Fibroblast of upper back skin (primary cell): ENCODE data around the gene SH3BGRL.

Experiments used
- DNase-seq: peaks from one replicate; pipeline ENCODE4 v3.0.0-alpha.2; 2013

The SH3BGRL gene

DNA sequence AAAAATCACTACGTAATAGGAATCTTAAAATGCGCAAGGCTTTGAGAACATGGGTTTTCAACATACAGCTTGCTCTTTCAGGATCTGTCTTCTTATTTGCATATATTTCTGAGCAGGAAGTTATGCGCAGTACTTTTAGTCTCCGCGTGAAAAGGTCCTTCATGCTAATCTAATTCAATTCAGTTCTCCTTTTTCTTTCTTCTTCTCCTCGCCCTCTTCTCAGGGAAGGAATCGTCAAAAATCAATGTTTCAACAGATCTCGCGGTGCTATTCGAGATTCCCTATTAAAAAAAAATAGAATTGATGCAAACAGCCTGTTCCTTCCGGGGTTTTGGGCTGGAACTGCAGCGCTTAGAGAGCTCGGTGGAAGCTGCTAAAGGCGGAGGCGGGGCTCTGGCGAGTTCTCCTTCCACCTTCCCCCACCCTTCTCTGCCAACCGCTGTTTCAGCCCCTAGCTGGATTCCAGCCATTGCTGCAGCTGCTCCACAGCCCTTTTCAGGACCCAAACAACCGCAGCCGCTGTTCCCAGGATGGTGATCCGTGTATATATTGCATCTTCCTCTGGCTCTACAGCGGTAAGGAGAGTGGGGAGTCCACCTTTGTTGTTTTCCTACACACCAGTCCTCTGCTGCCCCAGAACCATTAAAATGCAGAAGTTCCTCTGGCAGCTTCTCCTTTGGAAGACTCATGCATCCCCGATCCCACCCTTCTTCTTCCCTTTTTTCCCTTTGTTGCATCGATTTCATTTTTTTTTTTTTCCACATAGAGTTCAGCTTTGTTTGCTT lies at the start of gene SH3BGRL, which contains the start of gene HMGN5:
Gene SH3BGRL (plus strand): TSS at position 432 of the 785 bp plus-strand sequence. CDS start 99 bp downstream, at position 531.
Gene HMGN5 (minus strand): TSS at position 243 of the 785 bp plus-strand sequence. CDS start 80,364 bp downstream, outside the sequence.
- DNase-seq = peak; percentile 92

DNA sequence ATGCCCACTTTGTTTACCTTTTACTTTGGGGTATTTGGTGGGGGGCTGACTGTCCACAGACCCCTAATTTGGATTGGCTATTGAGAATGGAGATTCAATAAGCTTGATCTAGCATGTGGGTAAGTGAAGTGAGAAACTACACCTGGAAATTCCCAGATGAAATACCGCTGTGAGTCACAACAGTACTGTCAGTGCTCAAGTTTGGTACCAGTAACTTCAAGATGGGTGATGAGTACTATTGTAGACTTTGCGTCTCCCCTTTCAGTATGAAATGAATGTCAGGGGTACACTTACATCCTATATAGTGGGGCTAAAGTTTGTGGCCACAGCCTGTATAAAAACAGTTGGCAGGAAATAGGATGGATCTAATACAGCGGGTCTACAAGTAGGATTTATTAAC lies 33.5 kb upstream of the SH3BGRL start:
- no peak for DNase-seq

DNA sequence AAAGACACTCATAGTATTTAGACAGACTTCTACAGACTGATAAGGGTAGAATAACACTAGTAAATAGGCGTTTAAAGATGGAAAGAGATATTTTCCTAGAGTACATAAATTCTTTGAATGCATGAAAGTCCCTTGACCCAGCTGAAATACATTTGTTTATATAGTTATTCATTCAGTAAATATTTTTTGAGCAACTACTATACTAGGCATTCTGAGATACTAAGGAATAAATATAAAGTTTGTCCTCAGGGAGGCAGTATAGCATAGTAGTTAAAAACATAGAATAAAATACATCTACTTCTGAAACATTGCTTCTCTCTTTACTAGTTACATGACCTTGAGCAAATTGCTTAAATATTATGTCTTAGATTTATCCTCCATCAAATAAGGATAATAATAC lies 27.6 kb upstream of the SH3BGRL start:
- peak; percentile 10 for DNase-seq

DNA sequence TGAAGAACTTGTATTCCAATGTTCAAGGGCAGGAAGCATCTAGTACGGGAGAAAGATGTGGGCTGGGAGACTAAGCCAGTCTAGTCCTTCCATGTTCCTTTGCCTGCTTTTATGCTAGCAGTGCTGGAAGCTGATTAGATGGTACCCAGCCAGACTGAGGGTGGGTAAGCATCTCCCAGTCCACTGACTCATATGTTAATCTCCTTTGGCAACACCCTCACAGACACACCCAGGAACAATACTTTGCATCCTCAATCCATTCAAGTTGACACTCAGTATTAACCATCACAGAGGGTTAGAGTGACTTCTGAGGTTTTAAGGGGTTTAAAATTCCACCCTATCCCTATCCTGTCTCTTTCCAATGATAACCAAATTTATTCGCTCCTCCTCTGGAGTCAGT lies 6.6 kb upstream of the SH3BGRL start:
- no peak for DNase-seq

DNA sequence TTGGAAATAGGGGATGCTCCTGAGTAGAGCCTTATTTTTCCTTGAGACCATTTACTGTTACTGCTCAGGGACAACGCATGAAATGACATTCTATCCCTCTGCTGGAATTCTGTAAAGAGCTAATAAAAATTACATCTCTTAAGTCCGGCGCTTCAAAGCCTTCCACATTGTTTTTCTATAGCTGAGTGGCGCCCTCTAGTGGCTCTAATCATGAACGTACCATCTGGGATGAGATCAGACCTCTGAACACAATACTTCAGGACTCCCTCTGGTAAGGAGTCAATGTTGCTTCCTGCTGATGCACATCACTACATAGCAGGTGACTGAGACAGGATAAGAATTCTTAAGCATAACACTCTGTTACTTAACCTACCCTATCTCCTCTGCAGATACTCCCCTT lies 6.2 kb upstream of the SH3BGRL start:
- DNase-seq = peak; percentile 49

DNA sequence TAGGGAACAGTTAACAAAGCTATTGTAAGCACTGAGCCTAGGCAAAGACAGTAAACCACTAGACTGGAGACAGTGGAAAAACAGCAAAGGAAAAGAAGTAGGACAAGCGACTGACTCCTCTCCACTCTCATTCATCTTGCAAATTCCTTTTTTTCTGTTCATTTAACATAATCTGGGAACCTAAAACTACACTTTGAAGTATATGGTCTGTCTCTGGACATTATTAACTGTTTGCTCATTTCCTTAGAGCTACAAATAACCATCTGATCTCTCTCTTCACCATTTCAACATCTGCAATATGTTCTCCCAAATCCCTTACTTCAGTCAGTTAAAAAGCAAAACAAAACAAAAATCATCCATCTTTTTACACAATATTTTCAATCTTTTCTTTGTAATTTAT lies 831 bp upstream of the SH3BGRL start:
- DNase-seq = no peak

DNA sequence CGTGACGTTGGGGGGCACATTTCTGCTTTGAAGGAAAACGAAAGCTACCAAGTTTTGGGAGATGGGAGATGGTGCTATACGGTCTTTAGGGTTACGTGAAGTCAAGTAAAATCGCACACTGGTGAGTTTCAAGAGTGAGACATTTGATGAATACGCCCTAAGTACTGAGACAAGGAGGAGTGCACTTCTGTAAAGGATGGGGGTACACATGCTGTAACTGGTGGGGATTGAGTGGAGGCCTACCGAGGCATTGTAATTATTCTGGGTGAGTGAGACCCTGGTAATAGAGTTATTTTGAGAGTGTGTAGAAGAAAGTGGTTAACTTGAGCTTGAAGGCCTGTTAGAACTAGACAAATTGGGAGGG lies 536 bp downstream of the SH3BGRL start:
- DNase-seq = peak; percentile 11

DNA sequence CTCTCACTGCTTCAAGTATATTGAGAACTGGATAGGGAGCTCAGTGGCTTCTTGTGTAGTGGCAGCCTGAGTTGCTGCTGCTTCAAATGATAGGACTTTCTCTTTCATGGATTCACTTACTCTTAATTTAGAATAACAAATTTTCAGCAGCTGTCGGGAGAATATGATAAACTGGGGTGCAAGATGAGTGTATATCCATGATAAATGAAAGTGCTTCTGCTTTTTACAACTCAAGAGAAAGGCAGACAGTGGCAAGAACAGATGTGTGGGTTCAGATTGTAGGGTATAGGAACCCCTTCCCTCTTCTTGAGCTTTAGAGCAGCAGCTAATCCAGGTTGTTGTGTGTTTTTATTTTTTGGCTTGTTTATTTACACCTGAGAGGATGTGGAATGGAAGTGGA lies 1.0 kb downstream of the SH3BGRL start:
- no peak for DNase-seq

DNA sequence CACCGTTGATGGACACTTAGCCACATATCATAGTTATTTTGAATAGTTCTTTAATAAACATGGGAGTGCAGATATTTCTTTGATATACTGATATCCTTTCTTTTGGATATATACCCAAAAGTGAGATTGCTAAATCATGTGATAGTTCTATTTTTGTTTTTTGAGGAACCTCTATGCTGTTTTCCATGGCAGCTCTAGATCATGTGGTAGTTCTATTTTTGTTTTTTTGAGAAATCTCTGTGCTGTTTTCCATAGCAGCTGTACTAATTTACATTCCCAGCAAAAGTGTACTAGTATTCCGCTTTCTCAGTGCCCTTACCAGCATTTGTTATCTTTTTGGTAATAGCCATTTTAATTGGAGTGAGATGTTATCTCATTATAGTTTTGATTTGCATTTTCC lies 3.6 kb downstream of the SH3BGRL start:
- DNase-seq = no peak

DNA sequence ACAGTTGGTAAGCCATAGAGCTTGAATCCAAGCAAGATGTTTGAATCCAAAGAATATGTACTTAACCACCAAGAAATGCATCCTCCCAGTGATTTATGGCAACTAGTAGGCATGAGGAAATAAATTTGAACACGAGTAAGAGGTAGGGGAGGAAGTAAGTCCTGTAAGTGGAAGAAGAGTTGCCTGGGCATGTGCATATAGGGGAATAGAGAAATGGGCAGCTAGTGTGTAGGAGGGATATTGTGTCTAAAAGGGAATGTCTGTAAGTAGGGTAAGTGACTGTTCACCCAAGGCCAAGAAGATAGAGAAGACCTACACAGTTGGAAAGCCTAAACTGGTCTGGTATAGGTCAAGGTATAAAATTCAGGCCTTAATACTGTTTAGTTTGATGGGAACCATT lies 4.6 kb downstream of the SH3BGRL start:
- no peak for DNase-seq

DNA sequence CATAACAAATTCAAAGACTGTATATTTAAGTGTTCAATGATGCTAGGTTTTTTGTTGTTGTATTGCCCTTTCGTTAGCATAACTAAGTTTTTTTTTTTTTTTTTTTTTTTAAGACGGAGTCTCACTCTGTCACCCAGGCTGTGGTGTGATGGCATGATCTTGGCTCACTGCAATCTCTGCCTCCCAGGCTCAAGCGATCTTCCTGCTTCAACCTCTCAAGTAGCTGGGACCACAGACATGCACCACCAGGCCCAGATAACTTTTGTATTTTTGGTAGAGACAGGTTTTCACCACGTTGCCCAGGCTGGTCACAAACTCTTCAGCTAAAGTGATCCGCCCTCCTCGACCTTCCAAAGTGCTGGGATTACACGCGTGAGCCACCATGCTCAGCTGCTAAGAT lies 7.0 kb downstream of the SH3BGRL start:
- DNase-seq = no peak

DNA sequence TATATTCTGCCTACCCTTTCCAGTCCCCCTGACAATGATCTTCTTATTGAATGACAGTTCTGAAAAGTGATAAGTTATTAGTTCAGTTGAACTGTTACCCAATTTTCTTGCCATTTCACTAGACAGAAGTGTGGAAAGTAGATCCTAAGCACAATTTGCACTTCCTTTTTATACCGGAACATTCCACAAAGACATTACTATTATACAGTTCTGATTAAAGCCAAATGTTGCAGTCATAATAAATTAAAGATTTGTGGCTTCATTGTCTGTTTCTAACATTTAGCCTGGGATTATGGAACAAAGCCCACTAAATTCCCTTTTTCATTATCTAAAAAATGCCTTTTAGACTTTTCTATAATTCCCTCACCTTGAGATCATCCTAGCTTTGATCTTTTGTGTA lies 13.8 kb downstream of the SH3BGRL start:
- DNase-seq = peak; percentile 2

DNA sequence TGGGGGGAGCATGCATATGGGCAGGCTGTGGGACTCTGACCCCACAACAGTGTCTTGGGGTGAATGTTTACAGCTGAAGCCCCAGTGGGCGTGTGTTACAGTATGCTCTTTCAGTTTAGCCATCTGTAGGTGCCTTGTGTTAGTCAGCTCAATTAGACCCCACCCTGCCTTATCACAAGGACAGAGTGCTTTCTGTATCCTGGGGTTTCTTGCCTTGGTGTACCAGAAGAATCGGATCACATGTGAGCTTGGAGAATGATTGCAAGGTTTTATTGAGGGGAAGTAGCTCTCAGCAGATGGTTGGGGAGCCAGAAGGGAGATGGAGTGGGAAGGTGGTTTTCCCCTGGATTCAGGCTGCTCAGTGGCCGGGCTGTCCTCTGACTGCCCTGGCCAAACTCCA lies 27.3 kb downstream of the SH3BGRL start:
- no peak for DNase-seq

DNA sequence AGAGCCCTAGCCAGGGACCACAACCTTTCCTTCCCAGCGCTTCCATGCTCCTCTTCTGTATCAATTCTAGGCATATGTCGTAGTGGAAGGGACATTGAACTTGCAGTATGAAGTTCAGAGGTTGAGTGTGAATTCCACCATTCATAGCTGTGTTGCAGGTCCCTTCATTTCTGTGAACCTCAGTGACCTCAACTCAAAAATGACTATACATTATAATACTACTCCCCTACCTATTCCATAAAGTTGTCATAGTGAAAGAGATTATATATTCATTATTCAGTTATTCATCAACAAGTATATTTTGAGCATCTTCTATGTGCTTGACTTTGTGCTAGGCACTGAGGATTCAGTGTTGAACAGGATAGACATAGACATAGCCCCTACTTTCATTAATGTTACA lies 28.0 kb downstream of the SH3BGRL start:
- DNase-seq = no peak

DNA sequence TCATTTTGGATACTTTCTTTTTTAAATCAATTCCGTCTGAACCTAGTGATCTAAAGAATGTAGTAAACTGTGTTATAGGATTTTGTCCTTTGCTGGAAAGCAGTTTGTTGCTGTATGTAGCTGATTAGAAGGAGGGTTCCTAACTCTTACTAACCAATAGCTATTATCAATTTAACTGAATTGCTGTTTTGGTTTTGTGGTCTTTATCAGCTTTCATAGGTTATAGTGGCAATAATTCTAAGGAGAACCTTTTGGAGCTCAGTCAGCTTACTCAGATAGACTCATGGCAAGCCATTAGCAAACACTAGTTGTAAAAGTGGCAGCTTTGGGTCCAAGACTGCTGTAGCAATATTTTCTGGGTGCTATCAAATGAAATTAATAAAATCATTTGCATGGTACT lies 29.6 kb downstream of the SH3BGRL start:
- DNase-seq = no peak

DNA sequence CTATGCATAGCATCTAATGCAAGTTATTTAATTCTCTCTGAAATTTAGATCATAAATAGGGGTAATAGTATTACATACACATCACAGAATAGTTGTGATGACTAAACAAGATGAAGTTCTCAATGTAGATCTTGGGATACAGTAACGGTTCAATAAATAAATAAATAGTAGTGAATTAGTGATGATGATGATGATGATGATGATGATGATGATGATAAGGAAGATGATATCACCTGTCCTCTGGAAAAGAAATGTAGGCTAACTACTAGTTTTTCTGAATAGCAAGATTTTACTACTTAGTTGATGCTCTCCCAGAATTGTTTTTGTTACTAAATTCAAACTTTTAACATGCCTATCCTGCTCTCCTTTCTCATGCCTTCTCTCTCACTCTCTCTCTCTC lies 30.3 kb downstream of the SH3BGRL start:
- no peak for DNase-seq

DNA sequence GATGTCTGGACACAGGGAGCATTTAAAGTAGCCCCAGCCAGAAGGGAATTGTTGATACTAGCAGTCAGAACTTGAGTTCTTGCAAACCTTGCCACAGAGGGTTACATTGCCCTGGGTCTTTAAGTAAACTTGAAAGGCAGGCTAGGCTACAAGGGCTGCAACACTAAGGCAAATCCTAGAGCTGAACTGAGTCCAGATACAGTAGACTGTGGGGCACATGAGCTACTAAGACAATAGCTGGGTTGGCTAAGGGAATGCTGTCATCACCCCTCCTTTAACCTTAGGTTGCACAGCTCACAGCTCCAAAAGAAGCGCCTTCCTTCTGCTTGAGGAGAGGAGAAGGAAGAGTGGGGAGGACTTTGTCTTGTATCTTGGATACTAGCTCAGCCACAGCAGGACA lies 35.6 kb downstream of the SH3BGRL start:
- DNase-seq = no peak

DNA sequence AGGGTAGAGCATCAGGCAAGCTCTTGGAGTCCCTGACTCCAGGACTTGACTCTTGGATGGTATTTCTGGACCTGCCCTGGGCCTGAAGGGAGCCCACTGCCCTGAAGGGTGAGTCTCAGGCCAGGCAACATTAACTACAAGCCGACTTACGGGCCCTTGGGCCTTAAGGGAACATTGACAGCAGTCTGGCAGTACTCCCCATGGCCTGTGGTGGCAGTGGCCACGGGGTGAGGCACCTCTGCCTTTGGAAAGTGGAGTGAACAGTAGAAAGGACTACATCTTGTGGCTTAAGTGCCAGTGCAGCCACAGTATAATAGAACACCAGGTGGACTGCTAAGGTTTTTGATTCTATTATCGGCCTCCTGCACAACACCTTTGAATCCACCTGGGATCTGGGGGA lies 36.3 kb downstream of the SH3BGRL start:
- no peak for DNase-seq

DNA sequence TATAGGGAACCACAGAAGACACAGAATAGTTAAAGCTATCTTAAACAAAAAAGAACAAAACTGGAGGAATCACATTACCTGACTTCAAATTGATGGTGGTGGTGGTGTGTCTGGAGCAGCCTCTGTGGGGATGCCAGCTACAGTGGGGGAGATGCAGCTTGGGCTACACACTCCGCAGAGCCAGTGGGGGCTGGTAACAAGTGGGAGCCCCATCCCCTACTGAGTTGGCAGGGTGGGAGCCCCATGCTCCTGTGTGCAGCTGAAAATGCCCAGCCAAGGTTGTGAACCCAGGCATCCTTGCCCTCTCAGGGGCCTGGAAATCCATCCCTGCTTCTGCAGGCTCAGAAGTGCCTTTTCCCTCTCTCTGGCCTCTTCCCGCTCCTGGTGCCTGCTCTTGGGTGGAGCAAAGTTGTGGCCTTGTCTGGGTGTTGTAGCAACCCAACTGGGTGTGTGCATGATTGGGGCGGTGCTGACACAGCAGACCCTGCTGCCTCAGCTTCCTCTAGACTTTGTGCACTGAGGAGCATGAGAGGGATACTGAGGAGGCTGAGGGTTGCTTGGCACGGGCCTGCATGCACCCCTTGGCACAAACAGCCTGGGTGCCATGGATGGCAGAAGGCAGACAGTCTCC lies 38.9 kb downstream of the SH3BGRL start:
- DNase-seq = no peak

DNA sequence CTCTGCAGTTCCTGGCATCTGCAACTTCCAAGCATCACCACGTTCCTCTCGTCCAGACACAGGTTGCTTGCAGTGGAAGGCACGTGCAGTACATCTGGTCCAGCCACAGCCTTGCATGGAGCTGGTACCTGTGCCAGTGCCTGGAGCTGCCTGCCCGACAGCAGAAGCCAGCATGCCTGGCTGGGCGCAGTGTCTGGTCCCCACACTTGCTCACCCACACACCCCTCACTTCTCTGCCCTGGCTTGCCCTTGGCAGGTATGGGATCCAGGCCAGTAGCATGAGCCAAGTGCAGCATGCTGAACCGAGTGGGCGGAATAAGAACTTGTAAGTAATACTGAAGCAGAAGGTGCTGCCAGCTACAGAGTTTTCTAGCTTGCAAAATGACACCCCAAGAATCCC lies 39.9 kb downstream of the SH3BGRL start:
- DNase-seq = no peak

DNA sequence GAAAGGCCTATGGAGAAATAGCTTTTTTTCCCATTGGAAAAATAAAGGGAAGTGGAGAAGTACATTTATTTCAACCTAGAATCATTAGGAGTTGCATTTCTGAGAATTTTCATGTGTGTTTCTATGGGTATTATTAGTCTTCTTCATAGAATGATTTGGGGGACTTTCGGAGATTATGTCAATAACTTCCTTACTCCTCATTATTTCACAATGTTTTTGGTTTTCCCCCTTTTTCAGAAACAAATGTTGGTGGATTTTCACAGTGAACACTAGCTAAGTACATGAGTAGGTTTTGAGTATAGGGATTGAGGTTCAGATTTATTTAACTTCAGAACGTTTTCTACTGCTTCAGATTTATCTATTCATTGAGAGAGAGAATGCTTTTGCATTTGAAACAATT lies 54.0 kb downstream of the SH3BGRL start:
- DNase-seq = no peak

DNA sequence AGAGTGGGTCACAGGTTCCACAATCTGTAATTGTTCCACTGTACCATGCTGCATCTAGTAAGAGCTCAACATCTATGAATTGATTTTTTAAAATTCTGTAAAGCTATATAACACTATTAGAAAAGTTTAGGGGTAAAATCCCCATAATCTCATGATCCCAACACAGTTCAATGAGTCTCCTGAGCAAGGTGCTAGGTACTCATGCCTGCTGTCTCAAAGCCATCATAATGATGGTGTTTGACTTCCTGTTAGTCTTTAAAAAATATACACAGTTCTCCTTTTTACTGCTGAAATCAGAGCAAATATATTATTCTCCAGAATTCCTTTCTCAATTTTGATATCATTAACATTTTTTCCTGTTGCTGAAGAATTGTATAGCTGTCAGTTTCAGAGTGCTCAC lies 55.9 kb downstream of the SH3BGRL start:
- no peak for DNase-seq

DNA sequence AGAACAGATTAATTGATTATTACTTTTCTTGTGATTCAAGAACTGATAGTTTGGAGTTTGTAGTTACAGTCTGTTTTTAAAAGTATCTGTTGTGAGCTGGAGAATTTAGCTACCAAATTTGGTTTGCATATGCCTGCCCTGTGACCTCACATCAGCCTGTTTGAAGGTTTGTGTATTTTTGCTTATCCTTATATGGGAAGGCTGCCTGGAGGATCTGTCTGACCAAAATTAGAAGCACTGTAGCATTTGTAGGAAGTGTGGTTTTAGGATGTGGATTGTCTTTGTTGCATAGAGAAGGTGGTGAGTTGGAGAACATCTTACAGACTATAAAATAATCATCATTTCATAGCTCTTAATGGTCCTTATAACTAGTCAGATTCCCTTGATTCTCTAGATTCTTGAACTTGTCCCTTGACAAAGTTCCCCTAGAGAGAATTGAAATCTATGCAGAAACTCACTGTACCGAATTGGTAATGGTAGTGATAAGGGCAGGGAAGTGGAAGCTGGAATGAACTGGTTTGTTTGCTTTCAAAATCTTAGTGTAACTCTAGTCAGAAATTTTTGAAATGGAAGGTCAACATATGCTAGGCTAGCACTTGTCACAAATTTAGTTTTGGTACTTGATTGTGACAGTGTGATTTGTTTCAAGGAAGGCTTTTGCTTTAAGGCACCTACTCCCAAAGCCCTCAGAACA lies 57.3 kb downstream of the SH3BGRL start:
- DNase-seq = peak; percentile 72
